H9 (cell line): ENCODE results near the gene MRRF. TPM values are rescaled to one million over a fixed set of nuclear protein-coding genes. Genes with fewer than 3 reads are reported as not detected.

ENCODE experiments used
- DNase-seq: peaks from one replicate; pipeline ENCODE4 v3.0.0-alpha.2; 2017
- H2AFZ ChIP-seq: one replicate; pipeline ENCODE4 v1.6.1; 2013; ENCODE audit warnings: mild to moderate bottlenecking, low read length, control low read depth, moderate library complexity
- H2AK5ac ChIP-seq: 2 replicates; pipeline ENCODE4 v1.6.1; 2013; ENCODE audit warnings: low read length, control low read depth, mixed read lengths; ENCODE audit not compliant: insufficient read length
- H2BK120ac ChIP-seq: one replicate; pipeline ENCODE4 v1.6.1; 2013; ENCODE audit warnings: low read depth, mild to moderate bottlenecking, low read length, control low read depth, inconsistent platforms; ENCODE audit not compliant: poor library complexity, severe bottlenecking
- H2BK12ac ChIP-seq: 2 replicates; pipeline ENCODE4 v1.6.1; 2013; ENCODE audit warnings: low read length, control low read depth, mixed read lengths, low read depth; ENCODE audit not compliant: insufficient read length
- H2BK15ac ChIP-seq: 2 replicates; pipeline ENCODE4 v1.6.1; 2013; ENCODE audit warnings: low read depth, low read length, control low read depth
- H2BK20ac ChIP-seq: one replicate; pipeline ENCODE4 v1.6.1; 2013; ENCODE audit warnings: low read depth, mild to moderate bottlenecking, low read length, control low read depth, inconsistent platforms; ENCODE audit not compliant: poor library complexity, severe bottlenecking
- H2BK5ac ChIP-seq: 2 replicates; pipeline ENCODE4 v1.6.1; 2013; ENCODE audit warnings: low read length, control low read depth, mixed read lengths; ENCODE audit not compliant: insufficient read length
- H3K14ac ChIP-seq: 2 replicates; pipeline ENCODE4 v1.6.1; 2013; ENCODE audit warnings: low read length, control low read depth; ENCODE audit not compliant: insufficient read depth
- H3K18ac ChIP-seq: 2 replicates; pipeline ENCODE4 v1.6.1; 2013; ENCODE audit warnings: low read depth, mild to moderate bottlenecking, mixed read lengths, low read length, control low read depth; ENCODE audit not compliant: insufficient read length
- H3K23ac ChIP-seq: 2 replicates; pipeline ENCODE4 v1.6.1; 2013; ENCODE audit warnings: low read length, control low read depth, mixed read lengths, low read depth; ENCODE audit not compliant: insufficient read length
- H3K23me2 ChIP-seq: 2 replicates; pipeline ENCODE4 v1.6.1; 2013; ENCODE audit warnings: low read depth, mild to moderate bottlenecking, mixed read lengths, low read length, control low read depth; ENCODE audit not compliant: insufficient read length, poor library complexity, severe bottlenecking
- H3K27ac ChIP-seq: 2 replicates; pipeline ENCODE4 v1.5.1; 2013; ENCODE audit warnings: low read length, control low read depth, mixed read lengths, low read depth; ENCODE audit not compliant: insufficient read length
- H3K27me3 ChIP-seq: 2 replicates; pipeline ENCODE4 v1.6.1; 2013; ENCODE audit warnings: low read length, control low read depth, inconsistent platforms; ENCODE audit not compliant: insufficient read depth
- H3K4ac ChIP-seq: 2 replicates; pipeline ENCODE4 v1.6.1; 2013; ENCODE audit warnings: low read depth, mild to moderate bottlenecking, control low read depth, inconsistent platforms, low read length, moderate library complexity
- H3K4me1 ChIP-seq: 2 replicates; pipeline ENCODE4 v1.6.1; 2013; ENCODE audit warnings: low read length, control low read depth, inconsistent platforms; ENCODE audit not compliant: insufficient read depth
- H3K4me2 ChIP-seq: 2 replicates; pipeline ENCODE4 v1.6.1; 2013; ENCODE audit warnings: low read length, control low read depth, mixed read lengths; ENCODE audit not compliant: insufficient read length, insufficient read depth
- H3K56ac ChIP-seq: 2 replicates; pipeline ENCODE4 v1.6.1; 2013; ENCODE audit warnings: low read depth, mild to moderate bottlenecking, mixed read lengths, low read length, control low read depth; ENCODE audit not compliant: insufficient read length
- H3K79me1 ChIP-seq: 2 replicates; pipeline ENCODE4 v1.6.1; 2013; ENCODE audit warnings: low read depth, mild to moderate bottlenecking, moderate library complexity, low read length, control low read depth, inconsistent platforms; ENCODE audit not compliant: insufficient read depth, poor library complexity, severe bottlenecking
- H3K79me2 ChIP-seq: 2 replicates; pipeline ENCODE4 v1.6.1; 2013; ENCODE audit warnings: low read length, control low read depth, inconsistent platforms; ENCODE audit not compliant: insufficient read depth
- H3K9ac ChIP-seq: 2 replicates; pipeline ENCODE4 v1.6.1; 2013; ENCODE audit warnings: low read length, control low read depth, mixed read lengths; ENCODE audit not compliant: insufficient read length; ENCODE audit errors: extremely low read depth
- H3K9me3 ChIP-seq: one replicate; pipeline ENCODE4 v1.6.1; 2013; ENCODE audit warnings: low read depth, low read length, inconsistent platforms; ENCODE audit not compliant: control insufficient read depth
- H3T11ph ChIP-seq: one replicate; pipeline ENCODE4 v1.6.1; 2013; ENCODE audit warnings: mild to moderate bottlenecking, low read length, control low read depth, inconsistent platforms
- H4K20me1 ChIP-seq: one replicate; pipeline ENCODE4 v1.6.1; 2013; ENCODE audit not compliant: control insufficient read depth, insufficient read length, insufficient read depth
- H4K5ac ChIP-seq: 2 replicates; pipeline ENCODE4 v1.6.1; 2013; ENCODE audit warnings: low read depth, mild to moderate bottlenecking, mixed read lengths, low read length, control low read depth; ENCODE audit not compliant: insufficient read length
- H4K8ac ChIP-seq: replicated peaks from 2 replicates; pipeline ENCODE4 v1.6.1; 2013; ENCODE audit warnings: low read length, control low read depth, mixed read lengths, low read depth; ENCODE audit not compliant: insufficient read length
- H4K91ac ChIP-seq: 2 replicates; pipeline ENCODE4 v1.6.1; 2013; ENCODE audit warnings: low read depth, mild to moderate bottlenecking, moderate library complexity, mixed read lengths, low read length, control low read depth; ENCODE audit not compliant: insufficient read length
- H3K27ac Mint-ChIP-seq, 3 experiments: 2 replicates in 2 of 3; 3 replicates in 1 of 3; pipeline ENCODE4 v1.8.0; 2020 to 2021; ENCODE audit warnings: mixed read lengths in 3 of 3, mild to moderate bottlenecking in 1 of 3, moderate library complexity in 1 of 3
- H3K27me3 Mint-ChIP-seq: 2 replicates; pipeline ENCODE4 v1.8.0; 2021; ENCODE audit warnings: low read depth, mild to moderate bottlenecking, moderate library complexity, mixed read lengths
- H3K36me3 Mint-ChIP-seq, 3 experiments: 2 replicates in 2 of 3; 3 replicates in 1 of 3; pipeline ENCODE4 v1.8.0; 2020 to 2021; ENCODE audit warnings: low read depth in 3 of 3, mixed read lengths in 3 of 3; ENCODE audit not compliant: insufficient read depth in 1 of 3
- H3K4me1 Mint-ChIP-seq, 2 experiments: 2 replicates each; pipeline ENCODE4 v1.8.0; 2020; ENCODE audit warnings: mixed read lengths in 2 of 2
- H3K4me3 Mint-ChIP-seq, 2 experiments: 2 replicates in 1 of 2; 3 replicates in 1 of 2; pipeline ENCODE4 v1.8.0; 2020 to 2021; ENCODE audit warnings: mild to moderate bottlenecking in 2 of 2, mixed read lengths in 2 of 2, moderate library complexity in 1 of 2
- H3K9me3 Mint-ChIP-seq, 2 experiments: 2 replicates in 1 of 2; 3 replicates in 1 of 2; pipeline ENCODE4 v1.8.0; 2020; ENCODE audit warnings: mild to moderate bottlenecking in 2 of 2, mixed read lengths in 2 of 2, moderate library complexity in 1 of 2
- WGBS: extraction: QIAGEN DNeasy Blood & Tissue Kit; methylation state at CpG from one replicate; pipeline ENCODE4 v1.1.7; 2013; ENCODE audit warnings: missing lambda C conversion rate, low lambda C conversion rate, mixed read lengths; ENCODE audit not compliant: insufficient read length; ENCODE audit errors: extremely low coverage; 5-methylcytosine and 5-hydroxymethylcytosine counted together
- total RNA-seq: library from RNA; stranded (reverse); gene quantifications from 2 replicates; pipeline ENCODE4 v1.2.1, GENCODE V29; 2021
- TF ChIP-seq, protein P1 (sequence below): fragments of 200-600 bp; sonication (generic); conservative IDR thresholded peaks from 3 replicates; pipeline ENCODE4 v1.8.0; 2021; ENCODE audit warnings: antibody characterized with exemption, mild to moderate bottlenecking

The MRRF gene
- total RNA-seq, 1 experiment from 2014 or later: 33.7 TPM

- Histone ChIP-seq H3K14ac (no peak overlapping the region), H3K23ac (no peak overlapping the region), H4K8ac (no peak overlapping the region), H3K9ac (no peak overlapping the region), H3K79me1 (no peaks in the 10 kb centered on the region), H3K18ac (no peak overlapping the region), H4K5ac (no peak overlapping the region), H2BK5ac (no peak overlapping the region), H4K20me1 (no peaks in the 10 kb centered on the region), H2AK5ac (no peak overlapping the region), H2BK120ac (no peak overlapping the region), H3K56ac (no peak overlapping the region), H3T11ph (no peak overlapping the region), H2BK15ac (no peak overlapping the region), H3K79me2 (no peaks in the 10 kb centered on the region), H3K9me3 (no peaks in the 10 kb centered on the region), H3K4me2 (no peak overlapping the region), H2BK12ac (no peak overlapping the region), H3K23me2 (no peaks in the 10 kb centered on the region), H3K4ac (no peak overlapping the region), H3K27ac (no peak overlapping the region), H3K4me1 (no peaks in the 10 kb centered on the region), H3K27me3 (no peaks in the 10 kb centered on the region), H4K91ac (no peak overlapping the region), H2AFZ (no peak overlapping the region), H2BK20ac (no peak overlapping the region)
- Mint-ChIP-seq H3K4me1 (peaks cover 10 to 11% of the 10 kb centered on the region in 2 experiments; a peak in 3 of 4 replicates), H3K27ac (no peak overlapping the region), H3K4me3 (no peak overlapping the region), H3K27me3 (no peaks in the 10 kb centered on the region), H3K9me3 (no peaks in the 10 kb centered on the region), H3K36me3 (peaks cover 0 to 20% (median 19%) of the 10 kb centered on the region in 3 experiments; a peak in 5 of 7 replicates)
- WGBS: no CpG with 5 or more reads among the region's 5 CpGs
- TF ChIP-seq, protein P1, sequence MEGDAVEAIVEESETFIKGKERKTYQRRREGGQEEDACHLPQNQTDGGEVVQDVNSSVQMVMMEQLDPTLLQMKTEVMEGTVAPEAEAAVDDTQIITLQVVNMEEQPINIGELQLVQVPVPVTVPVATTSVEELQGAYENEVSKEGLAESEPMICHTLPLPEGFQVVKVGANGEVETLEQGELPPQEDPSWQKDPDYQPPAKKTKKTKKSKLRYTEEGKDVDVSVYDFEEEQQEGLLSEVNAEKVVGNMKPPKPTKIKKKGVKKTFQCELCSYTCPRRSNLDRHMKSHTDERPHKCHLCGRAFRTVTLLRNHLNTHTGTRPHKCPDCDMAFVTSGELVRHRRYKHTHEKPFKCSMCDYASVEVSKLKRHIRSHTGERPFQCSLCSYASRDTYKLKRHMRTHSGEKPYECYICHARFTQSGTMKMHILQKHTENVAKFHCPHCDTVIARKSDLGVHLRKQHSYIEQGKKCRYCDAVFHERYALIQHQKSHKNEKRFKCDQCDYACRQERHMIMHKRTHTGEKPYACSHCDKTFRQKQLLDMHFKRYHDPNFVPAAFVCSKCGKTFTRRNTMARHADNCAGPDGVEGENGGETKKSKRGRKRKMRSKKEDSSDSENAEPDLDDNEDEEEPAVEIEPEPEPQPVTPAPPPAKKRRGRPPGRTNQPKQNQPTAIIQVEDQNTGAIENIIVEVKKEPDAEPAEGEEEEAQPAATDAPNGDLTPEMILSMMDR: no peak
- no peak for DNase-seq
Observed at GRCh38 chr9:122302237-122303093, 37.8 kb downstream of the MRRF start.
